Measurements from ENCODE around the gene VAV3.

VAV3 gene

DNA sequence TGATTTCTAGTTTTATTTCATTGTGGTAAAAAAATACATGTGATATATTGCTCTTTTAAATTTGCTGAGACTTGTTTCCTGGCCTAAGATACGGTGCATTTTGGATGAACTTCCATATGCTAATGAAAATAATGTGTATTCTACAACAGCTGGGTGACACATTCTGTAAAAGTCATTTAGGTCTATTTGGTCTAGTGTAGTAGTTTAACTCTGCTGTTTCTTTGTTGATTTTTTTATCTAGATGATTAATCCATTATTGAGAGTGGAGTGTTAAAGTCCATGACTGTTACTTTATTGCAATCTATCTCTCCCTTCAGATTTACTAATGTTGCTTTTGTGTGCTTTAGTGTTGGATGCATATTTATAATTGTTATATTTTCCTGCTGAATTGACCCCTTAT is 161.4 kb downstream of the VAV3 start:
- in situ Hi-C loops (cut with HindIII; ENCODE audit: low sequenced_read_pairs): no loop called here

DNA sequence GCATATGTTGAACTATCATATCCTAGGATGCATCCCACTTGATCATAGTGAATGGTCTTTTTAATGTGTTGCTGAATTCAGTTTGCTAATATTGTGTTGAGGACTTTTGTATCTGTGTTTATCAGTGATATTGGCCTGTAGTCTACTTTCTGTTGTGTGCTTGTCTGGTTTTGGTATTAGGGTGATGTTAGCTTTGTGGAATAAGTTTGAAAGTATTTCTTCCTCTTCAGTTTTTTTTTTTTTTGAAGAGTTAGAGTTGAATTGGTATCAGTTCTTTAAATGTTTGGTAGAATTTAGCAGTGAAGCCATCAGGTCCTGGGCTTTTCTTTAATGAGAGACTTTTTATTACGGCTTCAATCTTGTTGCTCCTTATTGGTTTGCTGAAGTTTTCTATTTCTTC is 162.3 kb downstream of the VAV3 start:
- in situ Hi-C loops (cut with HindIII; ENCODE audit: low sequenced_read_pairs): no loop called here

DNA sequence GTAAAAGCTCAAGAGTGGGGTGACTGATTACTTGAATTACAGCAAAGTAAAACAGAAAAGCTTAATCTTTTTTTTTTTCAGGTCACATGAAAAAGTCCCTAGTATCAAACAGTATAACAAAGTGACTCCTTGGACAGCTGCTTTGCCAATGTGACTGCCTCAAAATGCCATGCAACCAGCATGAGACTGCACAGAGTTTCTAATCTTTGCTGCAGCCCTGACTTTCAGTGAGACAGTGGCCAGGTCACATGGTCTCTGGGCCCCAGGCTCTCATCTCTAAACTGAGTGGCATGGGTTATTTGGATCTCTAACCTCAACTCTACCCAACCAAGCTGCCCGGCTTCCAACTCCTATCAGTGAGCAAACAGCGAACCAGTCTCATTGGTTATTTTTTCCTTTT is 169.0 kb downstream of the VAV3 start:
- in situ Hi-C loops (cut with HindIII; ENCODE audit: low sequenced_read_pairs): no loop called here

DNA sequence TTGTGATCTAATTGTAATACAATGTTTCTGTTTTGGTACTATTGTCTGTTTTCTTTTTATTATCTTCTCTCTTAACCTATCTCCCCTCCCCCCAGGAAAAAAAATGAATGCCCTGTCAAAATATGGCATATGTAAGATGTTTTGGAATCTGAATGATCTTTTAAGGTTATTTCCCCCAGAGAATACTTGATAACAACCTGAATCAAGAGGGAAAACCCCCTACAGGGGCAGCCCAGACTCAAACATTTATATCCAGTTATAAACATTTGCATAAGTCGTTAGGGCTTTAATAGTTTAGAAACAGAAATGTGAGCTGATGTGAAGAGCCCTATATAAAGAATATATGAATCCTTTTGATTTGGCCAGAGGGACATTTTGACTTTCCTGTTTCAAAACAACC is 169.5 kb downstream of the VAV3 start:
- in situ Hi-C loops (cut with HindIII; ENCODE audit: low sequenced_read_pairs): no loop called here

DNA sequence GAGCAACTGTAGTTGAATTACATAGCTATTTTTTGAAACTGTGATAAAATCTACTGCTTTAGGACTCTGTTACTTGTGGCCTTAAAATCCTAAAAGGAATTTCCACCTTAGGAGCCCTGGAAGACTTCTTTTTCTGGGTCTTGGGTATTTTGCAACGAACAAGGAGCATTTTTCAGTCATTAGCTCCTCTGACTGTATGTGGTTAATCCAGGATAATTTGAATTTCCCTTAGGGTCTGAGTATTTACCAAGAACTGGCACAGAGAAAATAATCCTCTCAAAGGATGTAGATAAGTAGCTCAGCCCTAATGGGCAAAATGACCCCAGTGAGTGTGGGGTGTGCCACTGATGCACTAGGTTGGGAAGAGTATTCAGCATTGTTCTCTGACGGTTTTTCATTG is 170.4 kb downstream of the VAV3 start:
- in situ Hi-C loops (cut with HindIII; ENCODE audit: low sequenced_read_pairs): no loop called here

DNA sequence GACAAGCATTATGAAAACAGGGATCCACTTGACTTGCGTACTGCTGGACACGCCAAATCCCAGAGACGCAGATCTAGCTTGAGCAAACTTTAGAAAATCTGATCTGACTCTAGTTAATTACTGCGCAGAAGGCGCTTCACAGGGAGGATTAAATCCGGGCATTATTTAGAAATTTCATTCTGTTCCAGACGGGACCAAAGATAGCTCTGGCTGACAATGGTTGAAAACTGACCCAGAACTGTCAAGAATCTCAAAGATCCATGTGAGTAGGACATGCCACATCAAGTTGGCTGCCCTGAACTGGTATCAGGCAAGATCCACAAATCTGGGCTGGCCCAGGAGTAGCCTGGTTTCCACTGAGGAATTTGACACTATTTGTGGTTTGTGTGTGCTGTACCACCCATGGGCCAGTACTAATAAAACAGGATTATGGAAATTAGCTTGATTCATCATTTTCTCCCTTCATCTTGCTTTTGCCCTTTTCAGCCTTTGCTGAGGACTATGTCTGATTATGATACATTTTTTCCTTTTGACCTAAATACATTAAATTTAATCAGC is 171.0 kb downstream of the VAV3 start:
- in situ Hi-C loops (cut with HindIII; ENCODE audit: low sequenced_read_pairs): no loop called here

DNA sequence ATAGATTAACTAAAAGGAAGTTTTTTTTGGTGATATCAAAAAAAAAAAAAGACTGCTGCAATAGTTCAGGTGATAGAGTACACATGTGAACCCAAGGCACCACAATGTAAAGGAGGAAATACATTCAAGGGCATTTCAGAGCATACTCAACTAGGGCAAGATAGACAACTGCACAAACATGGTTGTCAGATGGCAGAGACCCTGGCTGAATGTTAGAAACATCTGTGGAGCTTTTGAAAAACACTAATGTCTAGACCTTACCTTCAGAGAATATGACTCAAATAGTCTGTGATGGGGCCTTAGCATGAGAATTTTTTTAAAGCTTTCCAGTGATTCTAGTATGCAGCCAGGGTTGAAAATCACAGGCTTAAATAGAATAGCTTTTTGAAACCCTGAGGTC is 173.6 kb downstream of the VAV3 start:
- in situ Hi-C loops (cut with HindIII; ENCODE audit: low sequenced_read_pairs): no loop called here

DNA sequence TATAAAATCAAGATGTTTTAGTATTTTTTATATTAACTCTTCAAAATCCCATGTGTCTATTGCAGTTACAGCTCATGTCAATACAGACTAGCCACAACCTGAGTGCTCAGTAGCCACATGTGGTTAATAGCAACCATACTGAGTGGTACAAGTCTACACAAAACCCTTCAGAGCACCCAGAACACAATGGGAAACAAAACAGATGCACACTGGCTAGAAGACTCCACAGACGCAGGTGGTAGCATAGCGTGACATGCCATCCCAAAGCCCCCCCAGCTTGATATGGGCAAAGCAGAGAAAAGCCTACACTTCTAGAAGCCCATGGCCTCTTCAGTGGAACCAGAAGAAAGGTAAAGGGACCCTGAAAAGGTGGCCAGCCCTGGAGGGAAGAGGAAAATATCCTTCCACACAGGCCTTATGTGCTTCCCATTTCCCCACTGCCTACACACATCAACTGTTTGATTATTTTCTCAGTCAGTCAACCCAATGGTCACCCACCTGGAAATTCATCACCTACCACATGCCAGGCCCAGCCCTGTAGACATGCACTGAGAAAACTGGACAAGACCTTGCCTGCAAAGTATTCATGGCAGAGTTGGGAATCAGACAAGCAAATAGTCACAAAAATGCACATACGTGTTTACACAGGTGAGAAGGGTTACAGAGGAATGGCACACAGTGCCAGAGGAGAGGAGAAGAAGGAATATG is 175.0 kb downstream of the VAV3 start:
- in situ Hi-C loops (cut with HindIII; ENCODE audit: low sequenced_read_pairs): no loop called here

DNA sequence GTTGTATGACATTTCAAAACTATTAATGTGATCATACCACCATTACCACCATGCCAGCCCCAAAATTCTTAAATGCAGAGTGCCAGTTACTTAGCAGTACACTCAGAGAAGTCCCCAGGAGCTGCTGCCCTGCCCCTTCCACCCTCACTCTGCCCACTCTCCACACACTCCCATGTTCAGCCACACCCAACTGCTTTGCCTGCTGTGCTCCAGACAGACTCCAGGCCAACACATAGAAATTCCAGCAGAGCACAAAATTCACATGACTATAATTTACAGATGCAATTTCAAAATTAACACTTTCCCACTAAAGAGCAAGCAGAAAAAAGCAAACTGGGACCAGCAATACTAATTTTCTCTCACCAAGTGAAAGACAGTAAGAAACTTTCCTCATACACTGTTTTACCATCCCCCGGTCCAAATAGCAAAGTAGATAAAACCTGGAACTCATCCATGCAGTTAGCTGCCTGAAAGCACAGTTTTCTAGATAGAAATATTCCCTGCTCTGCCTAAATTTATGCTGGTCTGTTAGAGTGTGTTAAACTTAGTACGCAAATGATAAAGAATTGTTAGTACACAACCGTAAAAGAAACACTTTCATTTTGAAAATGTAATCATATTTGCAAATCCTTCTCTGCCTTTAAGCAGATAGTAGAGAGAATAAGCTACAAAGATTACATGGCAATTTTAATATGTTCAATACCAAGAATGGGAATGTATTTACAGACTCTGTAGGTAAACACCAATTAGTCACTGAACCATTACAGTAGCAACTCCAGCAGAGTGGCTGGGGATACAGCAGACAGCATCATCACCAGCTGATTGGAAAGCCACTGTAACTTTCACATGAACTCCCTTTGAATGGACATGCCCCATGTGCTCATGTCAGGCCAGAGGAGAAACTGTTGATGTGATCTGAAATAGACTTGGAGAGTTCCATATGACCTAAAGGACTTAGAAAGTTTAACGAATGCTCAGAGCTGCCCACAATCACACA is 176.5 kb downstream of the VAV3 start:
- in situ Hi-C loops (cut with HindIII; ENCODE audit: low sequenced_read_pairs): no loop called here

DNA sequence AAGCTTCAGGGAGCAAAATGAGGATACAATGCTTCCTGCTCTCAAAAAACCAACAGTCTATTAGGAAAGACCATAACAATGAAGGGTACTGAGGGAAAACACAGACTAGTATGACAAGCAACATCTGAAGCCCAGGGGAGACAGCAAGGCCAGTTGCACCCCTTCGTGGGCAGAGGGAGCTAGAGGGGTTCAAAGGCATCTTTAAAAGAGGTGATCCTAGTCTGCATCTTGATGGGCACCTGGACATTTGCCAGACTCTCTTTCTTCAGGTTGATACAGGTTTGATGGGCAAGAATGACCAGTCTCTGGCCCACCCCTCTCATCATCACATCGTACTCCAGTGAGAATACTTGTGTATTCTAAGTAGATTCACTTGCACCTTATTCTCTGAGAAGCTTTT is 177.7 kb downstream of the VAV3 start:
- in situ Hi-C loops (cut with HindIII; ENCODE audit: low sequenced_read_pairs): no loop called here

DNA sequence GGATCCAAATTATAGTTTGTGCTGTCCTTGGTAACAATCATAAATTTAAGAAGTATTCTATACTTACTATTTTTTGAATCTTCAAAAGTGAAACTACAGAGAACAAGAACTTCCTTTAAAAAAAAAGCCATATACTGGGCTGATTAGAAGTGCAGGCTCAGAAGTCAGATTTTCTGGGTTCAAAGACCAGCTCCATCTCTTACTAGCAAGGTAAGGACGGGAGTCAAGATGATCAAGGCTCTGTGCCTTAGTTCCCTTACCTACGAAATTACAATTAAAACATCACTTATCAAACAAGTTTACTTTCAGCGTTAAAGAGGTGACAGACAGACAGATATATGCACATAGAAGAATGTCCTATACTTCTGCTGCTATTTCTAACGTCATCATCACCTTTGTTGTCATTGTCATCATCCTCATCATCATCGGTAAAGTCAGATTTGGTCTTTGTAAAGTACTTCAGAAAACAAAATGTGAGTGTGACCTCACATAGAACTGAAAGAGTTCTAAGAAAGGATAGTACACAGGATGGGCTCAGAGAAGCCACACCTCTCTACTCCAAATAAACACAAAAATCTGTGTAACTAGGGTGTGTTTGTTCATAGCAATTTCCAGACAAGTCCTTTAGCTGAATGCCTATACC is 178.7 kb downstream of the VAV3 start:
- in situ Hi-C loops (cut with HindIII; ENCODE audit: low sequenced_read_pairs): no loop called here

DNA sequence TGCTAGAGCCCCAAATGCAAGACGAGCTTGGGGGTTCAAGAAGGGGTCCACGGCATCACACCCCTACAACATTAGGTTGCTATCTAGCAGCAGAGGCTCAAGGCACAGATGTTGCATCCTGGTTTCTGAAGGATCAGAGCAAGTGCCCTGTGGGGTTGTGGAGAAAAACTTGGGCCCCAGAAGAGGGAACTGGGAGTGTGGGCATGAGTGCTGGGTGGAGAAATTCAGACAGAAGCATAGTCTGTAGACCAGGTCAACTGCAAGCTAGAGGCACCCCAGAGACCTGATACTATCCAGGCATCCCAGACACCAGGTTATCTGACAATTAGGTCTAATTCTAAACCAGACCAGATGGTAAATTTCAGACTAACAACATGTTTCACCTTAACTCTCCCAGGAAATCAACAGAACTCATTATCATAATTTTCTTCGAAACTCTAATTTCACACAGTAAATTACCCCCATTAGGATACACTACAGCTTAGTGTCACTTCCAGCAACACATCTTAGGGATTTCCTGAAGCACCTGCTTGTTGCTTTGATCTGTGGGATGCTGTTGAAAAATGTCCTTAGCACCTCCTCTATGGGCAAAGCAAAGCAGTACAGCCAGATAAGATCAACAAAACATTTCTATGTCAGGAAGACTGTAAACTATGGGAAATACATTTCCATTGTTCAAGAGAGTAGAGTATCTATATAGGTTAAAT is 179.3 kb downstream of the VAV3 start:
- in situ Hi-C loops (cut with HindIII; ENCODE audit: low sequenced_read_pairs): no loop called here

DNA sequence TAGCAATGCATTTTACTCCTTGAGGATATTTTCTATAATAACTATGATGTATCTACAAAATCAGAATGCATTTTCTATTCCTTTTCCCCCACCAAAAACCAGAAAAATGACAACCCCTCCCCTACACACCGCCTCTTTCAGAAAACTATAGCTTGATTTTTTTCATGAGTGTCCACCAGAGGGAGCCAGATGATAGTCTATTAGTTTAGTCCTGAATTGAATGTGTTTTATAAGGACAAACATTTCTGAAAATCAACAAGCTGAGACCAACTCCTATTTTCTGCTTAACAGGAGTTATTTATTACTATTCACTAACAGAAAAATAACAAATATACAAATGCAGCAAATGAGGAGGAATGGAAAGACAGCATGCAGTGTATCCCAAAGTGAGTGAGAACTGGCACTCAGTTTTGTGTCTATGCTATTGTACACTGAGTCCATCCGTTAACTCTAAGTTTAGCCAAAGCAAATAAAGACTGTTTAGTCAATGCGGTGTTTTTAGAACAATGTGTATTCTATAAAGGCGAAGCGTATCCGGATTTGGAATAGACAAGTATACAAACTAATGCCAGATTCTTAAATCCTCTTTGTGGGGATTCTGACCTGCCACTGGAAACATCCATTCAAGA is 182.6 kb downstream of the VAV3 start:
- in situ Hi-C loops (cut with HindIII; ENCODE audit: low sequenced_read_pairs): no loop called here

DNA sequence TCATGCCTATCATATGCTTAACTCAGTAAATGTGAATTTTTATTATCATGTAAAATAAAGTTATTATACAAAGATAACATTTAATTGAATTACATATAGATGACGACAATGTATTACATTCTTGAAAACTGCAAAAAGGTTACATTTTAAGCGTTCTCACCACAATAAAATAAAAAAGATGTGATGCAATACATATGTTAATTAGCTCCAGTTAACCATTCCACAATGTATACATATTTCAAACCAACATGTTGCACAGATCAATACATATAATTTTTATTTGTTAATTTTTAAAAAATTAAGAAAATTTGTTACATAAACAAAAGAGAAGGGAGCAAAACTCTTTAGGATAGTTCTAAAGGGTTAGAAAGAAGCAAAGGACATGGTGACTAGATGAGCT is 183.7 kb downstream of the VAV3 start:
- in situ Hi-C loops (cut with HindIII; ENCODE audit: low sequenced_read_pairs): no loop called here

DNA sequence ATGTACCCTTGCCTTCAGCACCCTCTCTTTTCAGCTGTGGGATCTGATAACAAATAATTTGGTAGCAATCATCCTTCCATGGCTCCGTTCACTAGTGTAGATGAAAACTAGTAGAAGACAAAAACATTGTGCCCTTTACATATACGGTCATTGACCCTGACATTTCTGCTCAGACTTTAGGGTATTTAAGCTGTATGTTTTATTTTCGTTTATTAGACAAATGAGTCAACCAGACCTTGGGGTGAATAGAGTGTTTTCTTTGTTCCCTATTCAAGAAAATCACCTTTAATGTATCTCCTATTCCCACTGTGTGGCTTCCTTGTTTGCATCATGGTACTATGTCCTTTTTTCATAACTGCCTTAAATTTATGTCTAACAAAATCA is 187.3 kb downstream of the VAV3 start:
- in situ Hi-C loops (cut with HindIII; ENCODE audit: low sequenced_read_pairs): no loop called here

DNA sequence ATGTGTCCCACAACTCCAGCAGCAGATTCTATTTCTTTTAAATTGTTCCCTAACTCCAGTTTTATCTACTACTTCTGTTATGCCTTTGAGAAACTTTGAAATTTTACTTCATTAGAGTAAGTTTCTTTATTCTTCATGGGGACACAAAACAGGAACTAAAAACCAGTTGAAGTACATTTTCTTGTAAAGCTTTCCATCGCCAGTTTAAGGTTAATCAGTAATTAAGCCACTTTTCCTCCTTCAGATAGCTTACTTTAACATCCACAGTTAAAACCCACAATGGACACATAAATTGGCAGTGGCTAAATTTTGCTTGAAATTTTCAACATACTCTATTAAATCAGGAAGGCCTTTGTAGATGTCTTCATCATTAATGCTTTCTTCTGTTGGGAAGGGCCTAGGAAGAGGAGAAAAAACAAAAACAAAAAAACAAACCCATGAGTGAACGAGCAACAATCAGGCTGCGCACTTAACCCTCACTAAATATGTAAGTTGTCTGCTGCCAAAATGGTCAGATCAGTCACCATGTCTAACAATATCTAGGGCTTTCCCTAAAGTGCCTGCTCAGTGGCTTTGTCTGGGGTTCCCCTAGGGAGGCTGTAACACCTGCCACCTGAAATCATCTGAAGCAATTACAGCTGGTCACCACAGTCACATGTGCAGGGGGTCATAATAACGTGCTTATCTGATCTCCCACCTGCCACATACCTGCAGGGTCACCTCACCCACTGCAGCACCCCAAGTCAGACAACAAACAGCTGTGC is 187.9 kb downstream of the VAV3 start:
- in situ Hi-C loops (cut with HindIII; ENCODE audit: low sequenced_read_pairs): no loop called here

DNA sequence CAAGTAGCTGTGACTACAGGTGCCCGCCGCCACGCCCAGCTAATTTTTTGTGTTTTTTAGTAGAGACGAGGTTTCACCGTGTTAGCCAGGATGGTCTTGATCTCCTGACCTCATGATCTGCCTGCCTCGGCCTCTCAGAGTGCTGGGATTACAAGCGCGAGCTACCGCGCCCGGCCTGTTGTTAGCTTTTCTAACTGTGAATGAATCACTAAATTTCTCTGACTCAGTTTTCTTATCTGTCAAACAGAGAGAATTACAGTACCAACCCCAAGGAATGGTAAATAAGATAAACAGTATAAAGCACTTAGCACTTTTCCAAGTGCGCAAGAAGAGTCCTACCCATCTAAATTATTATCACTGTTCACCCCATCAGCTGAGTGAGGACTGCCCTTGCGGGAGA is 193.6 kb downstream of the VAV3 start:
- in situ Hi-C loops (cut with HindIII; ENCODE audit: low sequenced_read_pairs): no loop called here

DNA sequence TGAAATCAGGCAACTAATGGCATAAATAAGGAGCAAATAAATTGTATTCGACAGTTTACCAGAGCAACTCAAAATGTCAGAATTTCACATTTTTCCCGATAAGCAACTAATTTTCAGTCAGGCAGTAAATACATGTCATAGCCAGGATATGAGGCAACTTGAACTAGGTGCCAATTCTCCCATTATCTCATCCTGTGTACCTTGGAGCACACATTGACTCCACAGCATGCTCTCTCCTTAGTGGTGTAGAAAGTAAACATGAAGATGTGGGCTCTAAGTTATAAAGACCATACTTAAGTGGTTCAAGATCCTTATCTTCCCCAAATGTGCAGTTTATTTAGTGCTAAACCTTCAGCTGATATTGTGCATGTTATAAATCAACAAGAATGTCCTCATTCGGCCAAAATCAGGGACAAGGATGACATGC is 197.8 kb downstream of the VAV3 start:
- in situ Hi-C loops (cut with HindIII; ENCODE audit: low sequenced_read_pairs): no loop called here

DNA sequence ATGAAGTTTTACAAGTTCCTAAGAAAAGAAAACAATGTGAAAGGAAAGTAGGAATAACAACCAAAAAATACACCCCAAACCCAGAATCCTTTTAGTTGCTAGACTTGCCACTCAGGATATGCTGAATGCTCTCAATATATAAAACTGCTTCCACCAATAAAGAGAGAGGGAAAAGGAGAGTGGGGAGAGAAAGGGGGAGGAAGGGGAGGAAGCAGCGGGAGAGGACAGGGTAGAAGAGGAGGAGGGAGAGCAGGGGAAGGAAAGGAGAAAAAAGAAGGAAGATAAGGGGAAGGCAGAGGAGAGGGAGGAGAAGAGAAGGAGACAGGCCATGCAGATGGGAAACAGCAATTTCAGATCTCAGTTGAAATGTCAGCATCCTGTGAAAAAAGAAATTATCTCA is 198.4 kb downstream of the VAV3 start:
- in situ Hi-C loops (cut with HindIII; ENCODE audit: low sequenced_read_pairs): no loop called here
